IMR-90 (cell line): ENCODE measurements around the gene UACA.
A peak's percentile ranks its signal among the peaks of the same experiment; 100 is the strongest.

Source experiments
- CEBPB ChIP-seq: IDR thresholded peaks from 2 replicates; pipeline ENCODE4 v1.6.1; 2012; ENCODE audit warnings: low read depth, low read length, improper control_type of control experiment
- CHD1 ChIP-seq: IDR thresholded peaks from 2 replicates; pipeline ENCODE4 v1.6.1; 2012; ENCODE audit warnings: low read depth, low read length, improper control_type of control experiment
- CTCF ChIP-seq: conservative IDR thresholded peaks from 2 replicates; pipeline ENCODE4 v1.5.1; 2012; ENCODE audit warnings: mild to moderate bottlenecking, low read depth, low read length, improper control_type of control experiment
- MAFK ChIP-seq: IDR thresholded peaks from 2 replicates; pipeline ENCODE4 v1.6.1; 2012; ENCODE audit warnings: low read depth, low read length, improper control_type of control experiment
- MAZ ChIP-seq: IDR thresholded peaks from 2 replicates; pipeline ENCODE4 v1.6.1; 2012; ENCODE audit warnings: low read depth, mild to moderate bottlenecking, low read length, improper control_type of control experiment, moderate library complexity, borderline replicate concordance
- POLR2A ChIP-seq: IDR thresholded peaks from 2 replicates; pipeline ENCODE4 v1.6.1; 2012; ENCODE audit warnings: mild to moderate bottlenecking, low read depth, low read length
- RAD21 ChIP-seq: IDR thresholded peaks from 2 replicates; pipeline ENCODE4 v1.6.1; 2012; ENCODE audit warnings: low read length, improper control_type of control experiment
- SMC3 ChIP-seq: fragments of 150-350 bp; IDR thresholded peaks from 2 replicates; pipeline ENCODE4 v1.6.1; 2016; ENCODE audit warnings: low read depth, mild to moderate bottlenecking, antibody characterized with exemption, low read length, moderate library complexity

DNA sequence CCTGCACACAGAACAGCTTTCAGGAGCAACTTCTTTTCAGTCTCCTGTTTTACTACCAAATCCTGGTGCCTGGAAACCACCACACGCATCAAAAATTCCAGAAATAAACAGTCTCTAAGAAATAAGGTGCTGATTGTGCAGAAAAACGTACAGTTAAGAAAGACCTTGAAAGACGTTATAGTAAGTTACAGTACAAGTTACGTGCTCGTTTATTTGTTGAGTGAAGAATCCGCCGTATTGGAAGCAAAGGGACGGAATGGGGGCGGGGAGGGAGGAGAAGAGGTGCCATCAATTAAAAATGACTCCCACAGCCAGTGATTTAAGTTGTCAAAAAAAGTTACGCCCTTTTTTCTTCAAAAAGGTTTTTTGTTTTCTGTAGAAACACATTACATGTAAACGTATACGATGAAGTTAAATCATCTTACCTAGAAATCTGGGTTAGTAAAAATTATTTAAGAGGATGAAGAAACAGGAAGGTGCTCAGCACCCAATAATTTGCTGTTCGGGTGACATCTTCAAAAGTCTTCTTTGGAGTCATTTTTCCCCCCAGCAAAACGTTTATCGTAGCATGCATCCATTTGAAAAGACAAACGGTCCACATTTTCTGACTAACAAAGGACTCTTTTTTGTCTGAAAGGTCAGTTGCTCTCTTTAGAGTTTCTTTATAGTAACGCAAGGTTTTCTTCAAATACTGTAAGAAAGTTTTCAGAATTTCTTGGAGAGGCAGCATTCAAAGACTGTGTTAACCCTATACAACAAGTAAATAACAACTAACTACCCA is 782 bp upstream of the UACA start:
- no peak for TF ChIP-seq MAZ
- no peak for TF ChIP-seq CTCF
- TF ChIP-seq MAFK, result peak; percentile 94
- TF ChIP-seq POLR2A, result no peak
- TF ChIP-seq SMC3, result no peak
- no peak for TF ChIP-seq CEBPB
- TF ChIP-seq RAD21, result no peak
- no peak for TF ChIP-seq CHD1
